Measurements from ENCODE around the gene LIN7A.
"Not testable (repeated sequence)": the region's sequence is repeated elsewhere in the genome, so short reads cannot be mapped to it uniquely, and the experiment has no call there.

Gene LIN7A

GRCh38 chr12:80807640-80808288 is 130.0 kb downstream of the LIN7A start:
- no peak for DNase-seq (ENCODE audit: low read depth)

GRCh38 chr12:80805106-80805505 is 132.6 kb downstream of the LIN7A start:
- DNase-seq (ENCODE audit: low read depth), result no peak

GRCh38 chr12:80802652-80803400 is 134.9 kb downstream of the LIN7A start:
- DNase-seq (ENCODE audit: low read depth), result no peak

- DNase-seq (ENCODE audit: low read depth), result no peak
Observed at GRCh38 chr12:80798281-80798680, 139.5 kb downstream of the LIN7A start.

GRCh38 chr12:80794551-80794950 is 143.2 kb downstream of the LIN7A start:
- no peak for DNase-seq (ENCODE audit: low read depth)

- no peak for DNase-seq (ENCODE audit: low read depth)
Observed at GRCh38 chr12:80792861-80793260, 144.9 kb downstream of the LIN7A start.

- DNase-seq (ENCODE audit: low read depth), result no peak
Observed at GRCh38 chr12:80791863-80792262, 145.9 kb downstream of the LIN7A start.

- not testable (repeated sequence) for DNase-seq (ENCODE audit: low read depth)
Observed at GRCh38 chr12:80788407-80788806, 149.3 kb downstream of the LIN7A start.

- DNase-seq (ENCODE audit: low read depth), result not testable (repeated sequence)
Observed at GRCh38 chr12:80782963-80783470, 154.7 kb downstream of the LIN7A start.

GRCh38 chr12:80781313-80781712 is 156.4 kb downstream of the LIN7A start:
- DNase-seq (ENCODE audit: low read depth), result no peak

- DNase-seq (ENCODE audit: low read depth), result no peak
Observed at GRCh38 chr12:80780746-80781145, 157.0 kb downstream of the LIN7A start.

- DNase-seq (ENCODE audit: low read depth), result no peak
Observed at GRCh38 chr12:80778005-80778541, 159.7 kb downstream of the LIN7A start.

- DNase-seq (ENCODE audit: low read depth), result no peak
Observed at GRCh38 chr12:80777587-80777986, 160.1 kb downstream of the LIN7A start.

- DNase-seq (ENCODE audit: low read depth), result no peak
Observed at GRCh38 chr12:80776706-80777105, 161.0 kb downstream of the LIN7A start.

GRCh38 chr12:80770958-80771357 is 166.8 kb downstream of the LIN7A start:
- DNase-seq (ENCODE audit: low read depth), result no peak

- DNase-seq (ENCODE audit: low read depth), result no peak
Observed at GRCh38 chr12:80769553-80770140, 168.1 kb downstream of the LIN7A start.

- DNase-seq (ENCODE audit: low read depth), result no peak
Observed at GRCh38 chr12:80766897-80767296, 170.8 kb downstream of the LIN7A start.

- DNase-seq (ENCODE audit: low read depth), result no peak
Observed at GRCh38 chr12:80766210-80766609, 171.5 kb downstream of the LIN7A start.

GRCh38 chr12:80763874-80764273 is 173.9 kb downstream of the LIN7A start:
- no peak for DNase-seq (ENCODE audit: low read depth)

GRCh38 chr12:80761838-80762237 is 175.9 kb downstream of the LIN7A start:
- DNase-seq (ENCODE audit: low read depth), result no peak

- no peak for DNase-seq (ENCODE audit: low read depth)
Observed at GRCh38 chr12:80756875-80757274, 180.9 kb downstream of the LIN7A start.

- no peak for DNase-seq (ENCODE audit: low read depth)
Observed at GRCh38 chr12:80754274-80754673, 183.5 kb downstream of the LIN7A start.

- no peak for DNase-seq (ENCODE audit: low read depth)
Observed at GRCh38 chr12:80752464-80752863, 185.3 kb downstream of the LIN7A start.
